ENCODE data around the gene MSRB3. TPM values are rescaled to one million over a fixed set of nuclear protein-coding genes. Genes with fewer than 3 reads are reported as not detected.

Gene MSRB3
- total and polyA plus RNA-seq, 4 donors = 1.0 to 5.2 (median 3.1) TPM

GRCh38 chr12:65470256-65470655 lies 191.8 kb downstream of the MSRB3 start:
- TF ChIP-seq HNF4G (IDR thresholded peaks at IDR 0.05) = no peak
- TF ChIP-seq SP1 (IDR thresholded peaks at IDR 0.05) = no peak
- no peak for TF ChIP-seq YY1 (IDR thresholded peaks at IDR 0.05)
- TF ChIP-seq RAD21 (IDR thresholded peaks at IDR 0.05) = no peak
- TF ChIP-seq NR2F2 (IDR thresholded peaks at IDR 0.05) = no peak
- no peak for TF ChIP-seq EGR1 (IDR thresholded peaks at IDR 0.05; ENCODE audit: low read depth in 2 of 2)
- TF ChIP-seq FOXA1 (IDR thresholded peaks at IDR 0.05) = no peak
- TF ChIP-seq TAF1 (conservative IDR thresholded peaks at IDR 0.05) = no peak
- TF ChIP-seq CTCF (IDR thresholded peaks at IDR 0.05; ENCODE audit: low read depth, low read length, missing input control) = no peak
- no peak for TF ChIP-seq ZBTB33 (IDR thresholded peaks at IDR 0.05)
- TF ChIP-seq MAX (IDR thresholded peaks at IDR 0.05) = no peak
- no peak for TF ChIP-seq HNF4A (conservative IDR thresholded peaks at IDR 0.05)
- TF ChIP-seq ATF3 (IDR thresholded peaks at IDR 0.05) = no peak
- no peaks in the 10 kb centered on the region for H3K27me3 ChIP-seq (ENCODE audit: control insufficient read depth in 4 of 4, insufficient read depth in 4 of 4, low read length in 3 of 4)
- WGBS = 81% methylated on average over 6 of the region's 6 CpGs
- DNase-seq (ENCODE audit: low spot score) = no peak
- no peak overlapping the region for H3K27ac ChIP-seq (ENCODE audit: low read depth in 1 of 2, low read length in 2 of 2)
- no peaks in the 10 kb centered on the region for H3K4me1 ChIP-seq (ENCODE audit: control insufficient read depth in 4 of 4, insufficient read depth in 4 of 4, low read length in 3 of 4)
- H3K4me3 ChIP-seq (ENCODE audit: low read depth in 1 of 3, low read length in 3 of 3) = no peak overlapping the region
- H3K9ac ChIP-seq (ENCODE audit: low read depth in 1 of 2, low read length in 2 of 2) = no peak overlapping the region
- no peaks in the 10 kb centered on the region for H3K9me3 ChIP-seq (ENCODE audit: control insufficient read depth in 4 of 4, low read length in 3 of 4)
- no peaks in the 10 kb centered on the region for H3K36me3 ChIP-seq (ENCODE audit: control insufficient read depth in 4 of 4, insufficient read depth in 3 of 4, low read depth in 1 of 4, low read length in 3 of 4)

GRCh38 chr12:65472079-65472478 lies 193.6 kb downstream of the MSRB3 start:
- Histone ChIP-seq H3K27me3 (ENCODE audit: control insufficient read depth in 4 of 4, insufficient read depth in 4 of 4, low read length in 3 of 4) (no peaks in the 10 kb centered on the region), H3K27ac (ENCODE audit: low read depth in 1 of 2, low read length in 2 of 2) (no peak overlapping the region), H3K9me3 (ENCODE audit: control insufficient read depth in 4 of 4, low read length in 3 of 4) (no peaks in the 10 kb centered on the region), H3K4me1 (ENCODE audit: control insufficient read depth in 4 of 4, insufficient read depth in 4 of 4, low read length in 3 of 4) (no peaks in the 10 kb centered on the region), H3K36me3 (ENCODE audit: control insufficient read depth in 4 of 4, insufficient read depth in 3 of 4, low read depth in 1 of 4, low read length in 3 of 4) (no peaks in the 10 kb centered on the region), H3K9ac (ENCODE audit: low read depth in 1 of 2, low read length in 2 of 2) (no peak overlapping the region), H3K4me3 (ENCODE audit: low read depth in 1 of 3, low read length in 3 of 3) (no peak overlapping the region)
- no peak for DNase-seq (ENCODE audit: low spot score)
- WGBS = 72% methylated on average over 2 of the region's 2 CpGs
- TF ChIP-seq SP1 (IDR thresholded peaks at IDR 0.05) (no peak), FOXA1 (IDR thresholded peaks at IDR 0.05) (no peak), RXRA (IDR thresholded peaks at IDR 0.05) (no peak), TAF1 (conservative IDR thresholded peaks at IDR 0.05) (no peak), ATF3 (IDR thresholded peaks at IDR 0.05) (no peak), NR2F2 (IDR thresholded peaks at IDR 0.05) (no peak), CTCF (IDR thresholded peaks at IDR 0.05; ENCODE audit: low read depth, low read length, missing input control) (no peak), REST (IDR thresholded peaks at IDR 0.05) (no peak)

Data from liver (tissue), 9 donors.